Nephron progenitor cell (in vitro differentiated cells): ENCODE data around the gene SDK1.
A peak's percentile ranks its signal among the peaks of the same experiment; 100 is the strongest.

Source experiments
- DNase-seq: peaks from one replicate; pipeline ENCODE4 v3.0.0; 2021
- H3K27ac Mint-ChIP-seq: 2 replicates; pipeline ENCODE4 v1.8.0; 2021; ENCODE audit warnings: mild to moderate bottlenecking, moderate library complexity, mixed read lengths
- H3K27me3 Mint-ChIP-seq: 2 replicates; pipeline ENCODE4 v1.8.0; 2021; ENCODE audit warnings: mild to moderate bottlenecking, low read depth, mixed read lengths; ENCODE audit not compliant: poor library complexity
- H3K36me3 Mint-ChIP-seq: 2 replicates; pipeline ENCODE4 v1.8.0; 2021; ENCODE audit warnings: low read depth, mixed read lengths
- H3K4me1 Mint-ChIP-seq: 2 replicates; pipeline ENCODE4 v1.8.0; 2021; ENCODE audit warnings: mixed read lengths
- H3K4me3 Mint-ChIP-seq: 2 replicates; pipeline ENCODE4 v1.8.0; 2021; ENCODE audit warnings: mild to moderate bottlenecking, moderate library complexity, mixed read lengths
- H3K9me3 Mint-ChIP-seq: 2 replicates; pipeline ENCODE4 v1.8.0; 2021; ENCODE audit warnings: mild to moderate bottlenecking, moderate library complexity, mixed read lengths
- TF ChIP-seq, protein P1 (sequence below): fragments of 200-600 bp; sonication (generic); IDR thresholded peaks from 2 replicates; pipeline ENCODE4 v1.5.0; 2021; ENCODE audit warnings: antibody characterized with exemption

SDK1 gene

DNA sequence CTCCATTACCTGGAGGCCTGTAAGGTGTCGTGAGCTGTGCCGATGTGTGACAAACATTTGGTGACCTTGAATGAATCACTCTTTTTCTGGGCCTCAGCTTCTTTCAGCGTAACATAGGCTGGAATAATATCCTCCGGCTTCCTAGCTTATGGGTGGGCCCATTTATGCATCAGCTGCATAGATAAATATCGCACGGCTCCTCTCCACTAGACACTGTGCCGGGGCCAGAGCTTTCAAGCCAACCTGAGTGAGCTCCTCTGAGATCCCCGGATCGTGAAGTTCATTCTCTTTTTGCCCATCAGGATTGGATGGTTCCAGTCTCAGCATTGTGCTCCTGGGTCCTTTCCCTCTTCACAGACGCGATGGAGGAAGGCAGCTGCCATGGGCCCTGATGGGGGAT lies 806.8 kb downstream of the SDK1 start:
- no peak for DNase-seq
- Mint-ChIP-seq H3K4me1 (peaks cover 35% of the 10 kb centered on the region), H3K27ac (peak overlapping the region; percentile 36), H3K9me3 (no peaks in the 10 kb centered on the region), H3K4me3 (no peak overlapping the region), H3K36me3 (no peaks in the 10 kb centered on the region), H3K27me3 (peaks cover 6% of the 10 kb centered on the region)
- TF ChIP-seq, protein P1, sequence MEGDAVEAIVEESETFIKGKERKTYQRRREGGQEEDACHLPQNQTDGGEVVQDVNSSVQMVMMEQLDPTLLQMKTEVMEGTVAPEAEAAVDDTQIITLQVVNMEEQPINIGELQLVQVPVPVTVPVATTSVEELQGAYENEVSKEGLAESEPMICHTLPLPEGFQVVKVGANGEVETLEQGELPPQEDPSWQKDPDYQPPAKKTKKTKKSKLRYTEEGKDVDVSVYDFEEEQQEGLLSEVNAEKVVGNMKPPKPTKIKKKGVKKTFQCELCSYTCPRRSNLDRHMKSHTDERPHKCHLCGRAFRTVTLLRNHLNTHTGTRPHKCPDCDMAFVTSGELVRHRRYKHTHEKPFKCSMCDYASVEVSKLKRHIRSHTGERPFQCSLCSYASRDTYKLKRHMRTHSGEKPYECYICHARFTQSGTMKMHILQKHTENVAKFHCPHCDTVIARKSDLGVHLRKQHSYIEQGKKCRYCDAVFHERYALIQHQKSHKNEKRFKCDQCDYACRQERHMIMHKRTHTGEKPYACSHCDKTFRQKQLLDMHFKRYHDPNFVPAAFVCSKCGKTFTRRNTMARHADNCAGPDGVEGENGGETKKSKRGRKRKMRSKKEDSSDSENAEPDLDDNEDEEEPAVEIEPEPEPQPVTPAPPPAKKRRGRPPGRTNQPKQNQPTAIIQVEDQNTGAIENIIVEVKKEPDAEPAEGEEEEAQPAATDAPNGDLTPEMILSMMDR, result no peak

DNA sequence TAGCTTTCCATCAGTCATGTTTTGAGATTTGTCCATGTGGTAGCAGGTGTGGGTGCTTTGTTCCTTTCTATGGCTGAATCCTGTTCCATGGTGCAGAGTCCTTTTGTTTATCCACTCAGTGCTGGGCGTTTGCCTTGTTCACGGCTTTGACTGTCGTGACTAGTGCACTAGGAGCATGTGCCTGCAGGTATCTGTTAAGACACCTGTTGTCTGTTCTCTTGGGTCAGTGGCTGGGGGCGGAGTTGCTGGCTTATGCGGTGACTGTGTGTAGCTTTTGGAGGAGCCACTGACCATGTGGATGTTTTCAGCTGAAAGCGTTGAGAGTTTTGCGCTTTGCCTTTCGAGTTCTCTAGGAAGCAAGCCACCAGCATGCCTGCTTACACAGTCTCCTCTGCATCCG lies 807.9 kb downstream of the SDK1 start:
- H3K27ac Mint-ChIP-seq, result no peak overlapping the region
- H3K36me3 Mint-ChIP-seq, result peaks cover 10% of the 10 kb centered on the region
- no peak overlapping the region for H3K4me3 Mint-ChIP-seq
- H3K4me1 Mint-ChIP-seq, result peaks cover 30% of the 10 kb centered on the region
- H3K9me3 Mint-ChIP-seq, result no peaks in the 10 kb centered on the region
- DNase-seq, result no peak
- peaks cover 3% of the 10 kb centered on the region for H3K27me3 Mint-ChIP-seq
- TF ChIP-seq, protein P1, result no peak

DNA sequence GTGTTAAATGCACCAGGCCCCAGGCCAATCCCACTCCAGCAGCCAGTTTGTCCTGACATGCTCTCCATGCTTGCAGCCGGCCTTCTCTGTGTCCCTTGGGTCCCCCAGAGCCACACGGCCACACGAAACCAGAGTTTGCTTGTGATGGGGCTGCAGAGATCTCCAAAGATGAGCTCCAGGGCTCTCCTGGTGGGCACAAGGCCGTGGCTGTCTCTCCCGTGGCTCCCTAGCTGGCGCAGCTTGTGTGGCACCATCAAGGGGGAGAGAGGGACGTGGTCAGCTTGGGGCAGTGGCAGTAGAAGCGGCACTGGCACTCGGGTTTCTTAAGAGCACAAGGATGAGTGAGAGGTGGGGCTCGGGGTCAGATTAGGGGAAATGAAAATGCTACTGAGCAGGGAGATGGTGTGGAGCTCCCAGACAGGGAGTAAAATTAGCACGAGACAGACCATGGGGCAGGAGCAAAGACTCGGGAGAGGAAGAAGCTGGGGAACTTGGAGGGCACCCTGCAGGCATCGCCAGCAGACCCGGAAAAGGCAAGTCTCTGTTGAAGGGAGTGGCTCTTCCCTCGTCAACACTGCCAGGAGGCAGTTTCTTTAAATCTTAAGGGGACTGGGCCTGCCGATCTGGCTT lies 808.5 kb downstream of the SDK1 start:
- Mint-ChIP-seq H3K27ac (no peak overlapping the region), H3K9me3 (peaks cover 1% of the 10 kb centered on the region), H3K36me3 (peaks cover 12% of the 10 kb centered on the region), H3K4me3 (no peak overlapping the region), H3K4me1 (peaks cover 30% of the 10 kb centered on the region), H3K27me3 (peaks cover 3% of the 10 kb centered on the region)
- no peak for DNase-seq
- TF ChIP-seq, protein P1, result no peak

DNA sequence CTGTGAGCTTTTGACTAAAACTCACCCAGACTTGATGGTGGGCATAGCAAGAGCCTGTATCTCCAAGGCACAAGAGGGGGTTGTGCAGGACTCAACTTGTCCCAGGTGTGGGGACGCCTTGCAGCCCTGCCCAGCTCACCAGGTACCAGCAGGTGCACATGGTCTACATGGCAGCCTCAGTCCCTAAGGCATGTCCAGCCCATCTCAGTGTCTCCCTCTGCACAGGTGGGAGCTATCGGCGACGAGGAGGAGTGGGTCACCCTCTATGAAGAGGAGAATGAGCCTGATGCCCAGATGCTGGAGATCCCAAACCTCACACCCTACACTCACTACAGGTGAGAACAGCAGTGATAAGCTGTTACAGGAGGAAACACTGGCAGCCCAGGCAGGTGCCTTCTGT lies 809.4 kb downstream of the SDK1 start:
- TF ChIP-seq, protein P1, result no peak
- H3K9me3 Mint-ChIP-seq, result peaks cover 5% of the 10 kb centered on the region
- no peak for DNase-seq
- H3K36me3 Mint-ChIP-seq, result peaks cover 21% of the 10 kb centered on the region
- H3K4me1 Mint-ChIP-seq, result peaks cover 38% of the 10 kb centered on the region
- no peak overlapping the region for H3K4me3 Mint-ChIP-seq
- peaks cover 3% of the 10 kb centered on the region for H3K27me3 Mint-ChIP-seq
- no peak overlapping the region for H3K27ac Mint-ChIP-seq

DNA sequence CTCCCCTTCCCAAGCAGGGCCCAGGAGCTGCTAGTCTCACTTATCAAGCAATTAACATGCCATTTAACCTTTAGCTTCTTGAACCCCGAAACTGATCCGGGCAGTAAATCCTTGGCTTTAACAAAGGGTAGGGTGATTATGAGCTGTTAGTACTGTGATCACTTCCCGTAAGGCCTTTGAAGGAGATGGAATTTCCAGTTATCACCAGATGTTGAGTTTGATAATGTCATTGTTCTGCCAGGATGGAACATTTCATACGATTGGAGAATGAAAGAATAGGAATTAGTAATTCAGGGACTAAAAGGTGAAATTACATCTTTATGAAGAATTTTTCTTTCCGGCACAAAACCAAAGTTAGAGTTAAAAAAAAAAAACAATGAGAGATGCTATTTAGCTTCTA lies 810.1 kb downstream of the SDK1 start:
- no peak for DNase-seq
- TF ChIP-seq, protein P1, result no peak
- peaks cover 42% of the 10 kb centered on the region for H3K4me1 Mint-ChIP-seq
- H3K4me3 Mint-ChIP-seq, result no peak overlapping the region
- H3K9me3 Mint-ChIP-seq, result peaks cover 5% of the 10 kb centered on the region
- no peak overlapping the region for H3K27ac Mint-ChIP-seq
- H3K27me3 Mint-ChIP-seq, result peaks cover 3% of the 10 kb centered on the region
- H3K36me3 Mint-ChIP-seq, result peaks cover 25% of the 10 kb centered on the region

DNA sequence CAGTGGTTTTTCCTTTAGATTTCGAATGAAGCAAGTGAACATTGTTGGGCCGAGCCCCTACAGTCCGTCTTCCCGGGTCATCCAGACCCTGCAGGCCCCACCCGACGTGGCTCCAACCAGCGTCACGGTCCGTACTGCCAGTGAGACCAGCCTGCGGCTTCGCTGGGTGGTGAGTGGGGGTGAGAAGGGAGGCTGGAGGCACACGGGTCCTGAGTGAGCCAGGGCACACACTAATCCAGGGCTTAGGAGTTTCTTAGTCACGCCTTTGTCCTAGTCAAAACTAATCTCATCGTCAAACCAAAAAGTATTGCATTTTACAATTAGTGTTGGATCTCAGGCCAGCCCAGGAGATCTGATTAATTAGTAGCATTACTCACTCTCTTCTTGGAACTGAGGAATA lies 812.2 kb downstream of the SDK1 start:
- H3K4me3 Mint-ChIP-seq, result no peak overlapping the region
- H3K9me3 Mint-ChIP-seq, result peaks cover 11% of the 10 kb centered on the region
- H3K4me1 Mint-ChIP-seq, result peaks cover 28% of the 10 kb centered on the region
- H3K27me3 Mint-ChIP-seq, result peaks cover 3% of the 10 kb centered on the region
- TF ChIP-seq, protein P1, result no peak
- DNase-seq, result no peak
- H3K36me3 Mint-ChIP-seq, result peaks cover 32% of the 10 kb centered on the region
- no peak overlapping the region for H3K27ac Mint-ChIP-seq
